Ectodermal cell (in vitro differentiated cells): ENCODE results near the gene GPR137C. TPM values are rescaled to one million over a fixed set of nuclear protein-coding genes. Genes with fewer than 3 reads are reported as not detected.

Experiments used
- H3K27ac ChIP-seq: 2 replicates; pipeline ENCODE4 v1.7.0; 2013; ENCODE audit warnings: mild to moderate bottlenecking, low read depth, low read length; ENCODE audit not compliant: insufficient read depth, poor library complexity, severe bottlenecking
- H3K27me3 ChIP-seq: 2 replicates; pipeline ENCODE4 v1.7.0; 2013; ENCODE audit warnings: mild to moderate bottlenecking, low read length; ENCODE audit not compliant: insufficient read depth, control insufficient read depth, poor library complexity, severe bottlenecking
- H3K36me3 ChIP-seq: one replicate; pipeline ENCODE4 v1.7.0; 2013; ENCODE audit warnings: low read length; ENCODE audit not compliant: control insufficient read depth, insufficient read depth
- H3K4me1 ChIP-seq: one replicate; pipeline ENCODE4 v1.7.0; 2013; ENCODE audit warnings: low read length; ENCODE audit not compliant: control insufficient read depth, insufficient read depth
- H3K4me3 ChIP-seq: 2 replicates; pipeline ENCODE4 v1.7.0; 2013; ENCODE audit warnings: low read depth, low read length, control low read depth; ENCODE audit not compliant: insufficient read depth
- H3K9me3 ChIP-seq: 2 replicates; pipeline ENCODE4 v1.7.0; 2013; ENCODE audit warnings: mild to moderate bottlenecking, low read length, moderate library complexity; ENCODE audit not compliant: control insufficient read depth
- WGBS, 2 experiments: methylation state at CpG; one replicate each; pipeline ENCODE4 v1.1.7; 2013; ENCODE audit warnings: missing lambda C conversion rate in 2 of 2; 5-methylcytosine and 5-hydroxymethylcytosine counted together
- polyA plus RNA-seq, 4 experiments: library from polyadenylated mRNA; stranded (reverse); fragments of 50-300 nt; gene quantifications; one replicate each; pipeline ENCODE4 v1.2.3, GENCODE V29; 2013

The GPR137C gene
- polyA plus RNA-seq (2013, experiment 1 of 4): 8.5 TPM
- polyA plus RNA-seq (2013, experiment 2 of 4): 7.4 TPM
- polyA plus RNA-seq (2013, experiment 3 of 4): 6.1 TPM
- polyA plus RNA-seq (2013, experiment 4 of 4): 5.9 TPM

GRCh38 chr14:52552063-52552988 is at the start of gene GPR137C, which contains the start of gene TXNDC16:
Gene GPR137C (plus strand): TSS chr14:52552836. CDS start chr14:52553148, 312 bp downstream.
Gene TXNDC16 (minus strand): TSS chr14:52552505. CDS start chr14:52543557, 8,948 bp downstream.
- 0 to 1% methylated on average over 81 of the region's 81 CpGs for WGBS, 2 experiments
- H3K9me3 ChIP-seq: no peaks in the 10 kb centered on the region
- H3K27me3 ChIP-seq: no peaks in the 10 kb centered on the region
- peak within 1 kb of the TSS; percentile 76 for H3K27ac ChIP-seq
- no peaks in the 10 kb centered on the region for H3K36me3 ChIP-seq
- H3K4me3 ChIP-seq: peak within 1 kb of the TSS; percentile 78
- peaks cover 8% of the 10 kb centered on the region for H3K4me1 ChIP-seq

GRCh38 chr14:52513249-52513648 is 39.4 kb upstream of the GPR137C start:
- Histone ChIP-seq H3K27me3 (no peaks in the 10 kb centered on the region), H3K9me3 (no peaks in the 10 kb centered on the region), H3K27ac (no peak overlapping the region), H3K4me3 (no peak overlapping the region), H3K36me3 (no peaks in the 10 kb centered on the region), H3K4me1 (no peaks in the 10 kb centered on the region)
- WGBS, 2 experiments: 100% methylated on average over 1 of the region's 1 CpG; no CpG with 5 or more reads in 1 of the 2 experiments

GRCh38 chr14:52514046-52514811 is 38.4 kb upstream of the GPR137C start:
- WGBS, 2 experiments: 88 to 94% methylated on average over 2 to 3 of the region's 4 CpGs
- H3K4me1 ChIP-seq: no peaks in the 10 kb centered on the region
- H3K27ac ChIP-seq: no peak overlapping the region
- H3K36me3 ChIP-seq: no peaks in the 10 kb centered on the region
- no peak overlapping the region for H3K4me3 ChIP-seq
- no peaks in the 10 kb centered on the region for H3K27me3 ChIP-seq
- no peaks in the 10 kb centered on the region for H3K9me3 ChIP-seq

GRCh38 chr14:52522033-52522432 is 30.6 kb upstream of the GPR137C start:
- Histone ChIP-seq H3K9me3 (no peaks in the 10 kb centered on the region), H3K27me3 (no peaks in the 10 kb centered on the region), H3K36me3 (no peaks in the 10 kb centered on the region), H3K27ac (no peak overlapping the region), H3K4me3 (no peak overlapping the region), H3K4me1 (no peaks in the 10 kb centered on the region)
- 80 to 91% methylated on average over 1 of the region's 1 CpG for WGBS, 2 experiments

- Histone ChIP-seq H3K36me3 (no peaks in the 10 kb centered on the region), H3K27ac (no peak overlapping the region), H3K27me3 (no peaks in the 10 kb centered on the region)
Measured at GRCh38 chr14:52522581-52523345, 29.9 kb upstream of the GPR137C start.

GRCh38 chr14:52527052-52527451 is 25.6 kb upstream of the GPR137C start:
- Histone ChIP-seq H3K4me3 (no peak overlapping the region), H3K9me3 (no peaks in the 10 kb centered on the region), H3K27me3 (no peaks in the 10 kb centered on the region), H3K4me1 (no peaks in the 10 kb centered on the region), H3K36me3 (no peaks in the 10 kb centered on the region), H3K27ac (no peak overlapping the region)
- 90 to 96% methylated on average over 3 to 4 of the region's 4 CpGs for WGBS, 2 experiments

More at GRCh38 chr14:52522581-52523345, 29.9 kb upstream of the GPR137C start:
- no peak overlapping the region for H3K4me3 ChIP-seq
- H3K9me3 ChIP-seq: no peaks in the 10 kb centered on the region
- H3K4me1 ChIP-seq: no peaks in the 10 kb centered on the region

GRCh38 chr14:52531481-52531880 is 21.2 kb upstream of the GPR137C start:
- H3K36me3 ChIP-seq: no peaks in the 10 kb centered on the region
- no peak overlapping the region for H3K27ac ChIP-seq
- no peaks in the 10 kb centered on the region for H3K27me3 ChIP-seq
- no peak overlapping the region for H3K4me3 ChIP-seq
- H3K9me3 ChIP-seq: no peaks in the 10 kb centered on the region
- H3K4me1 ChIP-seq: no peaks in the 10 kb centered on the region

GRCh38 chr14:52536269-52536668 is 16.4 kb upstream of the GPR137C start:
- Histone ChIP-seq H3K27me3 (no peaks in the 10 kb centered on the region), H3K4me1 (no peaks in the 10 kb centered on the region), H3K27ac (no peak overlapping the region), H3K9me3 (no peaks in the 10 kb centered on the region), H3K36me3 (no peaks in the 10 kb centered on the region), H3K4me3 (no peak overlapping the region)
- WGBS, 2 experiments: 91 to 100% methylated on average over 2 of the region's 3 CpGs

GRCh38 chr14:52538623-52539022 is 14.0 kb upstream of the GPR137C start:
- no peaks in the 10 kb centered on the region for H3K36me3 ChIP-seq
- no peaks in the 10 kb centered on the region for H3K27me3 ChIP-seq
- no peaks in the 10 kb centered on the region for H3K4me1 ChIP-seq
- WGBS, 2 experiments: 20 to 57% methylated on average over 1 to 2 of the region's 2 CpGs
- H3K9me3 ChIP-seq: no peaks in the 10 kb centered on the region
- H3K27ac ChIP-seq: no peak overlapping the region
- no peak overlapping the region for H3K4me3 ChIP-seq
